SJCRH30 (cell line): Measurements from ENCODE around the gene C2orf92. TPM values are rescaled to one million over a fixed set of nuclear protein-coding genes. Genes with fewer than 3 reads are reported as not detected.

Experiments
- DNase-seq, 2 experiments: peaks; one replicate each; pipeline ENCODE4 v3.0.0-alpha.2; 2015 to 2020
- H3K27ac ChIP-seq: fragments of 250-450 bp; sonication (Bioruptor Pico); 2 replicates; pipeline ENCODE4 v1.5.1; 2020; ENCODE audit warnings: mild to moderate bottlenecking, moderate library complexity
- H3K27me3 ChIP-seq: fragments of 250-450 bp; sonication (Bioruptor Pico); 2 replicates; pipeline ENCODE4 v1.5.1; 2020; ENCODE audit warnings: mild to moderate bottlenecking, moderate library complexity
- H3K36me3 ChIP-seq: fragments of 250-450 bp; sonication (Bioruptor Pico); 2 replicates; pipeline ENCODE4 v1.5.1; 2020; ENCODE audit warnings: mild to moderate bottlenecking, moderate library complexity
- H3K4me1 ChIP-seq: fragments of 250-450 bp; sonication (Bioruptor Pico); 2 replicates; pipeline ENCODE4 v1.5.1; 2020; ENCODE audit warnings: mild to moderate bottlenecking, moderate library complexity
- H3K4me3 ChIP-seq: fragments of 250-450 bp; sonication (Bioruptor Pico); 2 replicates; pipeline ENCODE4 v1.5.1; 2020; ENCODE audit warnings: mild to moderate bottlenecking, moderate library complexity
- H3K9me3 ChIP-seq: fragments of 250-450 bp; sonication (Bioruptor Pico); replicated peaks from 2 replicates; pipeline ENCODE4 v1.5.1; 2020; ENCODE audit warnings: mild to moderate bottlenecking, moderate library complexity
- total RNA-seq: library from RNA; depleted of rRNA; stranded (reverse); fragments of >200 nt; shearing (Covaris generic); gene quantifications from 2 replicates; pipeline ENCODE4 v1.2.3, GENCODE V29; 2014

C2orf92 gene
- total RNA-seq, 1 experiment from 2014 or later: 1.3 TPM

- Histone ChIP-seq H3K27me3 (no peaks in the 10 kb centered on the region), H3K9me3 (no peaks in the 10 kb centered on the region), H3K27ac (no peak overlapping the region), H3K36me3 (no peaks in the 10 kb centered on the region), H3K4me1 (peaks cover 7% of the 10 kb centered on the region; the same call in 1 of the 2 replicates), H3K4me3 (no peak overlapping the region)
- no peak for DNase-seq
These were observed 50.0 kb downstream of the C2orf92 start for GRCh38 chr2:97719362-97720155.

GRCh38 chr2:97720746-97721145 is 51.2 kb downstream of the C2orf92 start:
- no peaks in the 10 kb centered on the region for H3K9me3 ChIP-seq
- H3K27me3 ChIP-seq: no peaks in the 10 kb centered on the region
- no peak overlapping the region for H3K27ac ChIP-seq
- H3K36me3 ChIP-seq: no peaks in the 10 kb centered on the region
- H3K4me3 ChIP-seq: no peak overlapping the region
- DNase-seq: no peak
- H3K4me1 ChIP-seq: peaks cover 8% of the 10 kb centered on the region

GRCh38 chr2:97722227-97722626 is 52.7 kb downstream of the C2orf92 start:
- no peak overlapping the region for H3K27ac ChIP-seq
- DNase-seq: no peak
- no peak overlapping the region for H3K4me3 ChIP-seq
- H3K9me3 ChIP-seq: 0 out of 2 replicates have a peak, but pooled peaks cover 3% of the 10 kb centered on the region
- peaks cover 13% of the 10 kb centered on the region for H3K4me1 ChIP-seq
- no peaks in the 10 kb centered on the region for H3K36me3 ChIP-seq
- H3K27me3 ChIP-seq: no peaks in the 10 kb centered on the region

- DNase-seq: no peak
- H3K4me1 ChIP-seq: peaks cover 10% of the 10 kb centered on the region
- no peak overlapping the region for H3K27ac ChIP-seq
- H3K36me3 ChIP-seq: no peaks in the 10 kb centered on the region
- H3K9me3 ChIP-seq: 0 out of 2 replicates have a peak, but pooled peaks cover 3% of the 10 kb centered on the region
- H3K4me3 ChIP-seq: no peak overlapping the region
- H3K27me3 ChIP-seq: no peaks in the 10 kb centered on the region
These were observed 53.9 kb downstream of the C2orf92 start for GRCh38 chr2:97723156-97724072.

- Histone ChIP-seq H3K27ac (no peak overlapping the region), H3K9me3 (0 out of 2 replicates have a peak, but pooled peaks cover 3% of the 10 kb centered on the region), H3K27me3 (no peaks in the 10 kb centered on the region), H3K4me1 (peaks cover 10% of the 10 kb centered on the region), H3K4me3 (no peak overlapping the region), H3K36me3 (no peaks in the 10 kb centered on the region)
- DNase-seq: no peak
These were observed 54.5 kb downstream of the C2orf92 start for GRCh38 chr2:97724073-97724410.

- H3K4me1 ChIP-seq: peaks cover 10% of the 10 kb centered on the region
- H3K36me3 ChIP-seq: no peaks in the 10 kb centered on the region
- 0 out of 2 replicates have a peak, but pooled peaks cover 3% of the 10 kb centered on the region for H3K9me3 ChIP-seq
- H3K27ac ChIP-seq: no peak overlapping the region
- no peak for DNase-seq
- no peaks in the 10 kb centered on the region for H3K27me3 ChIP-seq
- H3K4me3 ChIP-seq: no peak overlapping the region
These were observed 55.0 kb downstream of the C2orf92 start for GRCh38 chr2:97724501-97724900.

- H3K27ac ChIP-seq: no peak overlapping the region
These were observed 55.6 kb downstream of the C2orf92 start for GRCh38 chr2:97724946-97725688.

GRCh38 chr2:97726261-97727064 is 57.0 kb downstream of the C2orf92 start:
- DNase-seq: peak in 1 of 2 experiments; percentile 50
- Histone ChIP-seq H3K4me1 (peaks cover 10% of the 10 kb centered on the region), H3K27ac (peak overlapping the region; percentile 38), H3K4me3 (no peak overlapping the region), H3K9me3 (peaks cover 10% of the 10 kb centered on the region; the same call in 1 of the 2 replicates), H3K36me3 (no peaks in the 10 kb centered on the region), H3K27me3 (no peaks in the 10 kb centered on the region)

More at GRCh38 chr2:97724946-97725688, 55.6 kb downstream of the C2orf92 start:
- no peak for DNase-seq
- H3K9me3 ChIP-seq: peaks cover 6% of the 10 kb centered on the region; the same call in 1 of the 2 replicates
- H3K36me3 ChIP-seq: no peaks in the 10 kb centered on the region
- H3K4me3 ChIP-seq: no peak overlapping the region
- no peaks in the 10 kb centered on the region for H3K27me3 ChIP-seq
- H3K4me1 ChIP-seq: peaks cover 10% of the 10 kb centered on the region

GRCh38 chr2:97727296-97727695 is 57.8 kb downstream of the C2orf92 start:
- H3K4me3 ChIP-seq: no peak overlapping the region
- no peaks in the 10 kb centered on the region for H3K36me3 ChIP-seq
- H3K27me3 ChIP-seq: no peaks in the 10 kb centered on the region
- H3K4me1 ChIP-seq: peaks cover 10% of the 10 kb centered on the region
- H3K27ac ChIP-seq: no peak overlapping the region
- DNase-seq: no peak
- peaks cover 10% of the 10 kb centered on the region; the same call in 1 of the 2 replicates for H3K9me3 ChIP-seq

GRCh38 chr2:97728091-97728731 is 58.7 kb downstream of the C2orf92 start:
- Histone ChIP-seq H3K27ac (no peak overlapping the region), H3K4me3 (no peak overlapping the region), H3K36me3 (no peaks in the 10 kb centered on the region), H3K9me3 (peaks cover 10% of the 10 kb centered on the region; the same call in 1 of the 2 replicates), H3K4me1 (peaks cover 10% of the 10 kb centered on the region), H3K27me3 (no peaks in the 10 kb centered on the region)
- DNase-seq: peak; percentile 62 to 71

GRCh38 chr2:97730245-97730644 is 60.7 kb downstream of the C2orf92 start:
- Histone ChIP-seq H3K36me3 (no peaks in the 10 kb centered on the region), H3K4me3 (no peak overlapping the region), H3K27me3 (no peaks in the 10 kb centered on the region), H3K27ac (no peak overlapping the region), H3K4me1 (peaks cover 10% of the 10 kb centered on the region), H3K9me3 (peaks cover 10% of the 10 kb centered on the region; the same call in 1 of the 2 replicates)
- no peak for DNase-seq

GRCh38 chr2:97731274-97732020 is 61.9 kb downstream of the C2orf92 start:
- no peak for DNase-seq
- Histone ChIP-seq H3K4me1 (peaks cover 5% of the 10 kb centered on the region; the same call in 1 of the 2 replicates), H3K9me3 (peaks cover 10% of the 10 kb centered on the region; the same call in 1 of the 2 replicates), H3K4me3 (no peak overlapping the region), H3K27me3 (no peaks in the 10 kb centered on the region), H3K27ac (no peak overlapping the region), H3K36me3 (no peaks in the 10 kb centered on the region)
